GM19395 (cell line): Measurements from ENCODE around the gene GRAMD1A.
"Not testable (repeated sequence)": the region's sequence is repeated elsewhere in the genome, so short reads cannot be mapped to it uniquely, and the experiment has no call there.

ENCODE experiments used
- ATAC-seq: cut with Tn5 transposase; IDR thresholded peaks from one replicate; pipeline ENCODE4 v1.9.1; 2021; ENCODE audit warnings: mild to moderate bottlenecking, moderate library complexity; ENCODE audit not compliant: unreplicated experiment

The GRAMD1A gene

DNA sequence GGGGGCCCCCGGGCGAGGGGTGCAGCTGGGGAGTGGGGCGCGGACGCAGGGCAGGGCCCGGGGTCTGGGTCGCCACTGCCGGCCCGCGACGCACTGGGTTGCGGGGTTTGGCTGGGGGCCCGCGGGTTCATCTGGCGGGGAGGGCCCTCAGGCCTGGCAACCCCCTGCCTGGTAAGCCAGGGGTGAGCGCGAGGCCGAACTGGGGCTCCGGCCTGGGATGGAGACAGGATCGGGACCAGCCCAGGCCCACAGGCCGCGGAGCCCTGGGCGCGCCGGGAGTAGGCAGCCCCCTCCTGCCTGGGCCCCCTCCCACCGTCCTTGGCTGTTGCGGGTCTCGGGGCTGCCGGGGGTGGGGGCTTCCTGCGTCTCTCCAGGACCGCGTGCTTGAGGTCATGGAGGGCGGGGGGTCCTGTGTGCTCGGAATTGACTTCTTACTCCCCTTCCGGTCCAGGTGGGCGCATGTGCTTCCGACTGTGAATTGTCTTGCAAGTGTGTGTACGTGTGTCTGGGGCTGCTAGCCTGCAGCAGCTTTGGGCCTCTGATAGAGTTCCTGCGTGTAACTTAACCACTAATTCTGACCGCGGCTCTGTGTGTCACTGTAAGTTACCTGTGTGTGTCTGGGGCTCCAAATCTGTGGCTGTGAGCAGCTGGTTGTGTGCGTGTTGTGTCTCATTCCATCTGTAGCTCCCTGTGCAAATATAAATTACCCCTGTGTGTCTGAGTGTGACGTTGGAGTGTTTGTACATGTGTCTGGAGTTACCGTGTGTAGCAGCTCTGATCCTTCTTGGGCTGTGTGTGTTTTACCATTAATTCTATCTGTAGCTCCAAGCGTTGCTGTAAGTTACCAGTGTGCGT lies 751 bp downstream of the GRAMD1A start:
- no peak for ATAC-seq

DNA sequence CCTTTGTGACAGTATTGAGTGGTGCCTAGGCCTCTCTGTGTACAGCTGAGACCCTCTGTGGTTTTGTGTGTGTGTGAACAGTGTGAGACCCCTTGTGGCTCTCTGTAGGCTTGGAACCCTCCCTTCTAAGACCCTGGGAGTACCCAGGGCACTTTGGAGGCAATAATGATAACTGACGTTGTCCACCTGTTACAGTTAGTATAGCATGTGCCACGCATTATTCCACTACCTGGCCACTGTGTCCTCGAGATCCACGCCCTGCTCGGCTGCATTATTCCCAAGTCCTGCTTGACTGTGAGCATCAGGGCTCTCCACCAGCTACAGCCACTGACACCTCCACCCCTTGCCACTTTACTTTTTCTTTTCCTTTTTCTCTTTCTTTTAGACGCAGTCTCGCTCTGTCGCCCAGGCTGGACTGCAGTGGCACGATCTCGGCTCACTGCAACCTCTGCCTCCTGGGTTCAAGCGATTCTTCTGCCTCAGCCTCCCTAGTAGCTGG lies 2.0 kb downstream of the GRAMD1A start:
- no peak for ATAC-seq

DNA sequence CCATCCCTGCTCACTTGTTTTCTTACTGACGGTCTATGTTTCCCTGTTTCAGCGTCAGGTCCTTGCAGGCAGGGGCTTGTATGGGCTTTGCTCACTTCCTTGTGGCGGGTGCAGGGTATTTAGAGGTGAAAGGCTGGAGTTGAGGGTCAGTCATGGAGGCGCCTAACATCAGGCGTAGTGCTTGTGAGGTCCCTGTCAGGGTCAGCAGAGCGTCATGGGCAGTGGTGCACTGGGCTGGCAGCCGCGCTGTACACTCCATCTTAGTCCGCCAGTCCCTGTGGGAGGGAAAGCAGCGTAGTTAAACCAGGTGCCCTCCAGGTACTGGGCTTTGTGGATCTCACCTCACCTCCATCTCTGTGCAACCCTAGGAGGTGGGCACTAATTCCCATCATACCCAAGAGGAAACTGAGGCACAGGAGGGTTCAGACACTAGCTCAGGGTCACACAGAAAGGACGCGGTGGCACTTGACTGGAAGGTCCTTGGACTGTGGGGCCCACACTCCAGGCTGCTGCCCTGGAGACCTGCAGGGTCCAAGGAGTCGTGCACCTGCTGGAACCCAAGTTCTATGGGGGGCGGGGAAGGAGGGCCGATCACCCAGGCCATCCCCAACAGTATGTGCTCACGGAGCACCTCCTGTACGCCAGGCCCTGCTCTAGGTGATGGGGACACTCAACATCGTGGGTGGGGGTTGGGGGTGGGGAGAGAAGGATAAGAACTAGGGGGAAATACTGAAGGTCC lies 4.6 kb downstream of the GRAMD1A start:
- no peak for ATAC-seq

DNA sequence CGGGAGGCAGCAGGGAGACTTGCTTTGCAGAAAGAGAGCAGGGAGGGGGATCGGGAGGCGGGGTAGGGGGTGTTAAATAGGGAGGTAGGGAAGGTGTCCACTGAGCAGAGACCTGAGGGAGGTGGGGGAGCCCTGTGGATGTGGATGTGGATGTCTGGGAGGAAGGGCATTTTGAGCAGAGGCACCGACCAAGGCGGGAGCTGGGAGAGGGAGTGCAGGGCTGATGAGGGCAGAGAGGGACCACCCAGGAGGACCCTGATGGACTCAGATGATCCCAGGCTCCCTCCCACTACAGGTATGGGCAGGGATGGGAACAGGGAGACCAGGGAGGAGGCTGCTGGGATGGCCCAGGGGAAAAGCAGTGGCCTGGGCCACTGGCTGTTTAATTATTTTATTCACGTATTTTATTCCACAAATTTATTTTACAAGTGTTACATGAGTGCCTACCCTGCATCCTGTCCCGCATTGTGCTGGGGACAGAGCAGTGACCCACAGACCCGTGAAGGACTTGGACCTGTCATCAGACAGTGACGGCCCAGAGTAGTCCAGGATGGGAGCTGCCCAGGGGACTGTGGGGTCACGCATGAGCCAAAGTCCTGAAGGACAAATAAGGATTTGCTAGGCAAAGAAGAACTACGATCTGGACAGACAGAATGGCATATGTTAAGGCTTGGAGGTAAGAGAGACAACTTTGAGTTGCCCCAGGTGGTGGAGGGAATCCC lies 5.3 kb downstream of the GRAMD1A start:
- no peak for ATAC-seq

DNA sequence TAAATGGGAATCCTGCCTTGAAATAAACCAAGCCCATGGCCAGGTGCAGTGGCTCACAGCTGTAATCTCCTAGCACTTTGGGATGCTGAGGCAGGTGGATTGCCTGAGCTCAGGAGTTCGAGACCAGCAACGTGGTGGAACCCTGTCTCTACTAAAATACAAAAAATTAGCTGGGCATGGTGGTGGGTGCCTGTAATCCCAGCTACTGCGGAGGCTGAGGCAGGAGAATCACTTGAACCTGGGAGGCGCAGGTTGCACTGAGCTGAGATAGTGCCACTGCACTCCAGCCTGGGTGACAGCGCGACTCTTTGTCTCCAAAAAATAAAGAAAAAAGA lies 5.9 kb downstream of the GRAMD1A start:
- not testable (repeated sequence) for ATAC-seq

DNA sequence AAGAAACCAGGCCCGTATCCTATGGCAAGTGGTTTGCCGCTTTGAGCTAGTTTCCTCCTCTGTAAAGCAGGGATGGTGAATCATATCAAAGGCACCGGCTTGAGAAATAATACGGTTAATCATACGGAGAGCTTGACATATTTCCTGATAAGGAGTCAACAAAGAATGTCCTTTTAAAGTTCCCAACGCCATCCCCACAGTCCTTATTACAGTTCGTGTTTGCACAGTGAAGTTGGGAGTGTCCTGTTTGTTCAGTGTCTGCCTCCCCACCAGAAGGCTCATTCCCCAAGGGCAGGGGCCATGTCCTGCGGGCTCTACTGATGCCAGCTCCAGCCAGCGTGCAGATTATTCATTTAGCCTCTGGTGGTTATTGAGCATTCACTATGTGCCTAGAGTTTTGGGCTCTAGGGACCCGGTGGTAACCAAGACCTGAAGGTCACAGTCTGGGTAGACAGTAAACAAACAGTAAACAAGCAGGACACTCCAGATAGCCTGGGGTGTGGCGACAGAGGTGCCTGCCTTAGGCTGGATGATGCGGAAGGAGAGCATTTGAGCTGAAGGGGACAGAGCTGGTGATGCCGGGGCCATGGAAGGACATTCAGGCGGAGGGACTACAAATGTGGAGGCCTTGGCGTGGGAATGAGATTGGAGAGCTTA lies 6.3 kb downstream of the GRAMD1A start:
- no peak for ATAC-seq

DNA sequence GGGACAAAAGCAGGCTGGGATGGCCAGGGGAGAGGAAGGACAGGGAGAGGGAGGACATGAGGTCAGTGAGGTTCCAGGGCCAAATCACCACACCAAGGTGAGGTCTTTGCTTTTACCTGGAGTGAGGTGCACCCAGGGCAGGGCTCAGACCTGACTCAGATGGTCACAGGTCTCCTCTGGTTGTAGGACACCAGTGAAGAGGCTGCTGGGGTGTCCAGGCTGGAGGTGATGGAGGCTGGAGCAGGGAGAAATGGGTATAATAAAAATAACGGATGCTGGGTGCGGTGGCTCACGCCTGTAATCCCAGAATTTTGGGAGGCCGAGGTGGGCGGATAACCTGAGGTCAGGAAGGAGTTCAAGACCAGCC lies 6.9 kb downstream of the GRAMD1A start:
- ATAC-seq, result no peak

DNA sequence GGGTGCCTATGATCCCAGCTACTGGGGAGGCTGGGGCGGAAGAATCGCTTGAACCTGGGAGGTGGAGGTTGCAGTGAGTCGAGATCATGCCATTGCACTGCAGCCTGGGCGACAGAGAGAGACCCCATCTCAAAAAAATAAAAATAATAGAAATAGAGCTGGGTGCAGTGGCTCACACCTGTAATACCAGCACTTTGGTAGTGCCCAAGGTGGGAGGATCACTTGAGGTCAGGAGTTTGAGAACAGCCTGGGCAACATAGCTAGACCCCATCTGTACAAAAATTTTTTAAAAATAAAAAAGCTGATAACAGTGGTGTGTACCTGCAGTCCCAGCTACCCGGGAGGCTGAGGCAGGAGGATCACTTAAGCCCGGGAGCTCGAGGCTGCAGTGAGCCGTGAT lies 7.3 kb downstream of the GRAMD1A start:
- not testable (repeated sequence) for ATAC-seq

DNA sequence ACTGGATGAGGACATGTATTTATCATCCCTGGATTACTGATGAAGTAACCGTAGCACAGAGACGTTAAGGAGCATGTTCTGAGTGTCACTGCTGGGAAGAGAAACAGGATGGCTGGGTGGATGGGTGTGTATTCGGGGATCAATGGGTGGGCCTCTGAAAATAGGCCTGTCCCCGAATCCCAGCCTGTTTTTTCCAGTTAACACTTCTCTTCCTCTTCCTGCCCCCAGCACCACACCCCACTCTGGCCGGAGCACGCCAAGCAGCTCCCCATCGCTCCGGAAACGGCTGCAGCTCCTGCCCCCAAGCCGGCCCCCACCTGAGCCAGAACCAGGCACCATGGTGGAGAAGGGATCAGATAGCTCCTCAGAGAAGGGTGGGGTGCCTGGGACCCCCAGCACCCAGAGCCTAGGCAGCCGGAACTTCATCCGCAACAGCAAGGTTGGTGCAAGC lies 8.8 kb downstream of the GRAMD1A start:
- no peak for ATAC-seq

DNA sequence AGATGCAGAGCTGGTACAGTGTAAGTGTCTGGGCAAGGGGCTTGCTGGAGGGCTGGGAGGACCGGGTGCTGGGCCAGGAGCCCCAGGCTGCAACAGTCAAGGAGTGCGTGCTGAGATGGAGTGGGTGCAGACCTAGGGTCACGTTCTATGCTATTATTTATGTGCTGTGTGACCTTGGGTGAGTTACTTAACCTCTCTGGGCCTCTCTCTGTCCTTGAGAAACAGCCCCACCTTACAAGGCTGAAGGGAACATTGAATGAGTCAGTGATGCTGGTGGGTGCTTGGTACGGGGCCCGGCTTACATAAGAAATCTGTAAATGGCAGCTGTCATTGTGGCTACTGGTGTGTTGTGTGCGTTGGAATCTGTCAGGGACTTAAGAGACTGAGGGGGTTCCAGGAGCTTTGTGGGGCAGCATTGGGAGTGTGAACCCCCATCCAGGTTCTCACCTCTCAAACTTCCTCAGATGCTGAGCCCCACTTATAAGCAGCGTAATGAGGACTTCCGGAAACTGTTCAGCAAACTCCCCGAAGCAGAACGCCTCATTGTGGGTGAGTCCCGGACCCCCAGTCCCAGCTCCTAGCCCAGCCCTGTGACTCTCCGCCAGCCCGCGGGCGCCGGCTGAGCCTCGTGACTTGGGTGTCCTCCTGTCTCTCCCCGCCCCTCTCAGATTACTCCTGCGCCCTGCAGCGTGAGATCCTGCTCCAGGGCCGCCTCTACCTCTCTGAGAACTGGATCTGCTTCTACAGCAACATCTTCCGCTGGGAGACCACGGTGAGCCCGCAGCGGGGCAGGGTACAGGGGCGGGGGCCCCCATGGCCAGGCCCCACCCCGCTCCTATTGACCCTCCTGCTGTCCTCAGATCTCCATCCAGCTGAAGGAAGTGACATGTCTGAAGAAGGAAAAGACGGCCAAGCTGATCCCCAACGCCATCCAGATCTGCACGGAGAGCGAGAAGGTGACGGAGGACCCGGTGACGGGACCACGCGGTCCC lies 9.6 kb downstream of the GRAMD1A start:
- ATAC-seq, result no peak

DNA sequence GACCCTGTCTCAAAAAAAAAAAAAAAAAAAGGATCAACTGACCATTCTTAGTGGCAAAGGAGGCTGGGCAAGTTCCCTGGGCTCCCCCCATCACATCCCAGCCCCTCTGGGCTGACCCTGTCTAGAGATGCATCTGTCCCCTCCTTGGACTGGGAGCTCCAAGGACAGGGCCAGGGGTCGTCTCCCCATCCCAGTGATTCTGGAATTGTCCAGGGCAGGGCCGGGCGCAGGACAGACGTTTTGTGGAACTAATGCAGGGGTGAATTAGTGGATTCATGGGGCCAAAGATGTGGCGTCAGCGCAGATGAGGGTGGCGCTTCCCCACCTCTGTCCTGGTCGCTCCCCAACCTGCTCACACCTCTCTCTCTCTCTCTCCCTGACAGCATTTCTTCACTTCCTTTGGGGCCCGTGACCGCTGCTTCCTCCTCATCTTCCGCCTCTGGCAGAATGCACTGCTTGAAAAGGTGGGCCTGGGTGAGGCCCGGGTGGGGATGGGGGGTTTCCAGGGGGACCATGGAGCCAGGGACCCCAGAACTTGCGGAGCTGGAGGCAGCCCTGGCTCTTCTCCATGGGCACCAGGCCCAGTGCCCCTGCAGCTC lies 11.1 kb downstream of the GRAMD1A start:
- no peak for ATAC-seq

DNA sequence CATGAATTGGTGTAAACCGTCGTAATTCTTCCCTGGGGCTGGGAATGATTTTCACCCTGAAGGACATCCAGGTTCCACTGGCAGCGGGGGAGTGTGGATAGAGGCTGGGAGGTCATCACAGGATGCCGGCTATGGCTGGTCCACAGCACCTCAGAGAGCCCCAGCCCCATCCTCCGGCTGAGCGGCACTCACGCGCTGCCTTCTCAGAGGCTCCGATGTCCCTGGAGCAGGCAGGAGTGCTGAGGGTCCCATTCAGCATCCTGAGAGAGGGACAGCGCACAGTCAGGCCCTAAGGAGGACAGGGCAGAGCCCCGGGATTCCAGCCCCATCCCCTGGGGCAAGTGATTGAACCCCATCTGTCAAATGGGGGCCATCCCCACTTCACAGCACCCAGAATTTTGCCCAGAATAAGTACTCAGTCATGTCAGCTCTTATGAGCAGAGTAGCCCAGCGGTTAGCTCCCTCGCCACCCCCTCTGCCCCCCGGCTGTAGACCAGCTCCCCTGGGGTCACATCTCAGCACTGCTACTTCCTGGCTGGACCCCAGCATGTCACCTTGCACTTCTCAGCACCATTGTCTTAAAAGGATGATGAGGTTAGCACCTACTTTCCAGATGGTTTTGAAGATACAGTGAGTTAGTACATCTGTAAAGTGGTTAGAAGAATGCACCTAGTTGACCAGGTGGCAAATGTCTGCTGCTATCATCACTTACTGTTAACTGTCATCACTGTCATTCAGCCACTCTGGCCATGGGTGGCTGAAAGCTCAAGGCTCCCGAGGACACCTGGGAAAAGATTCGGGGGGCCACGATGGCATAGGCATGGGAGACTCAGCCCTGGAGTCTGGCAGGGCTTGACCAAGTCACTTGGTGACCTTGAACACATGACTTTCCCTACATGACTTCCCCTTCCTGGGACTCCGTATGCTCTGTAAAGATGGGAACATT lies 11.9 kb downstream of the GRAMD1A start:
- no peak for ATAC-seq

DNA sequence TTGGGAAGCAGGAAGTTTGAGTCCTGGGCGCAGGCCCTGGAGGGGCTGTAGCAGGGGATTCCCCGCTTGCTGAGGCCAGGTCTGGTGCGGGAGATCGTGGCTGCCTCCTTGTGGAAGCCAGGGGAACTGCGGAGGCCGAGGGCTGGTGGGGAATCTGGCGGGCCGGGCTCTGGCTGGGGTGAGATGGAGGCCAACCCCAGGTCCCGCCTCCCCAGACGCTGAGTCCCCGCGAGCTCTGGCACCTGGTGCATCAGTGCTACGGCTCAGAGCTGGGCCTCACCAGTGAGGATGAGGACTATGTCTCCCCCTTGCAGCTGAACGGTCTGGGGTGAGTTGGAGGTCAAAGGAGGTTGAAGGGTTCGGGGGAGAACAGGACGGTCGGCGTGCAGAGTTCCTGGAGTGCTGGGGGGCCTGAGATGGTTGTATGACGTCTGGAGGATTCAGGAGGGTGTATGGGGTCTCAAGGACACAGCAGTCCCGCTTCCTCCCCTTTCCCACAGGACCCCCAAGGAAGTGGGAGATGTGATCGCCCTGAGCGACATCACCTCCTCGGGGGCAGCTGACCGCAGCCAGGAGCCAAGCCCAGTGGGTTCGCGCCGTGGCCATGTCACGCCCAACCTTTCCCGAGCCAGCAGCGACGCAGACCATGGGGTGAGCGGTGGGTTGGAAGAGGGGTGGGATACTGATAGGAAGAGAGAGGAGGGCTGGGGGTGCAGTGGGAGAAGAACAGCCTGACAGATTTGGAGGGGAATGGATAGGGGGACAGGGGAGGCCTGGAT lies 13.1 kb downstream of the GRAMD1A start:
- no peak for ATAC-seq

DNA sequence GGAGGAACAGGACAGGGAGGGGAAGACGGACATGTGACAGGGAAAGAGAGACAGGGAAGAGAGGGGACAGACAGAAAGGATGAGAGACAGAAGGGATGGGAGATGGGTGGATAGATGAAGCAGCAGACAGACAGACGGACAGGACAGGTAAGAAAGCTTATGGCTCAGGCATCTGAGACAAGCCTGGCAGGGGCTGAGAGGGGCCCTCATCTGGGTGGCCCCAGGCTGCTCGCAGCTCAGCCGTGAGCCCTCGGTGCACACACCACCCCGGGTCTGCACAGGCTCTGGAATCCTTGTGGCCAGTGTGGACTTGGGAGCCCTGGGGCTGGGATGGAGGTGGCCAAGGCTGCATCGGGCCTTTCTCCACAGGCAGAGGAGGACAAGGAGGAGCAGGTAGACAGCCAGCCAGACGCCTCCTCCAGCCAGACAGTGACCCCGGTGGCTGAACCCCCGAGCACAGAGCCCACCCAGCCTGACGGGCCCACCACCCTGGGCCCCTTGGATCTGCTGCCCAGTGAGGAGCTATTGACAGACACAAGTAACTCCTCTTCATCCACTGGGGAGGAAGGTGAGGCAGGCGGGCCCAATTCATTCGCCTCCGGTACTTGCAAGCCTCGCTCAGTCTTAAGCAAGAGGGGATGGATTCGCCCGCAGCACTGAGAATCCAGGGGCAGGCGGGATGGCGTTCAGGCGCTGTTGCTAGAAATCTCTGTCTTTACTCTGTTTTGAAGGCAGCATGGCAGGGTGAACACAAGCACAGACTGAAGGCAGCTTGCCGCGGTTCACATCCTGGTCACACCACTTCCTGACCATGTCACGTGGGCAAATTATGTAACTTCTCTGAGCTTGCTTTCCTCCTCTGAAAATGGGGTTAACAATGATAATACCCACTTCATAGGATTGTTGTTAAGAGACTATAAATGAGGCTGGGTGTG lies 14.0 kb downstream of the GRAMD1A start:
- ATAC-seq, result no peak

DNA sequence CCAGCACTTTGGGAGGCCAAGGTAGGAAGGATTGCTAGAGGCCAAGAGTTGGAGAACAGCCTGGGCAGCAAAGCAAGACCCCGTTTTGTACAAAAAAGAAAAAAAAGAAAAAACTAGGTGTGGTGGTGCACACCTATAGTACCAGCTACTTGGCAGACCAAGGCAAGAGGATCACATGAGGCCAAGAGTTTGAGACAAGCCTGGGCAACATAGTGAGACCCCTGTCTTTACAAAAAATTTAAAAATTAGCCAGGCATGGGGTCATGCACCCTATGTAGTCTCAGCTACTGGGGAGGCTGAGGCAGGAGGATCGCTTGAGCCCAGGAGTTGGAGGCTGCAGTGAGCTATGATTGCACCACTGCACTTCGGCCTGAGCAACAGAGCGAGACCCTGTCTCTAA lies 14.7 kb downstream of the GRAMD1A start:
- not testable (repeated sequence) for ATAC-seq

DNA sequence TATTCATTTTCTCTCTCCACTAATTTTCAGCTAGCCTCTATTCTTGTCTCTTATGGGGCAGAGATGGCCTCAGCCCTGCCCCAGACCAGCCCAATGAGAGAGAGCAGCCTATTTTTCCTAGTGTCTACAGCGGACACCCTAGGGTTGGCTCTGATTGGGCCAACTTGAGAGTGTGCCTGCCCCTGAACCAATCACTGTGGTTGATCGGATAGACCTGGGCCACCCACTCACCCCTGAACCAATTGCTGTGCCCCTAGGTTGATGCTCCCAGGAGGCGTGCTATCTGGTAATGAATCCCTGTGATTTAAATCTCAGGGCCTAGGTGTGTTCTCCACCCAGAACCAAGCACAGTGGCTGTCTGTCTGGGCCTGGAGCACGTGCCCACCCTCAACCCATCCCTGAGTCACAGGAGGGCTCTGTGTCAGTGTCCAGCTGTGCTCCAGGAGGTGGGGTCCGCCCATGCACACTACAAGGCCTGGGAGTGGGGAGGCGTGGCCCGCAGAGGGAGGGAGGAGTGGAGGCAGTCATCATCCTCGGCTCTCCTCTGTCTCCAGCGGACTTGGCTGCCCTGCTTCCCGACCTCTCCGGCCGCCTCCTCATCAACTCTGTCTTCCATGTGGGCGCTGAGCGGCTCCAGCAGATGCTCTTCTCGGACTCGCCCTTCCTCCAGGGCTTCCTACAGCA lies 15.3 kb downstream of the GRAMD1A start:
- no peak for ATAC-seq
